DOHH2 (cell line): ENCODE measurements around the gene POFUT2.

ENCODE experiments used
- H3F3A ChIP-seq: fragments of 200-600 bp; sonication (generic), shearing (Covaris generic); 2 replicates; pipeline ENCODE4 v1.6.0; 2016; ENCODE audit warnings: antibody characterized with exemption, mild to moderate bottlenecking; ENCODE audit not compliant: control insufficient read depth, insufficient read depth
- H3K27ac ChIP-seq: fragments of 200-600 bp; sonication (generic); 2 replicates; pipeline ENCODE4 v1.5.1; 2014; ENCODE audit warnings: low read depth, mild to moderate bottlenecking, low read length, moderate library complexity
- H3K27me3 ChIP-seq: fragments of 200-600 bp; sonication (generic); 2 replicates; pipeline ENCODE4 v1.6.1; 2014; ENCODE audit warnings: mild to moderate bottlenecking, low read length, mixed read lengths; ENCODE audit not compliant: control insufficient read depth
- H3K36me3 ChIP-seq: fragments of 200-600 bp; sonication (generic); 2 replicates; pipeline ENCODE4 v1.6.1; 2014; ENCODE audit warnings: mild to moderate bottlenecking, low read length, moderate library complexity, mixed read lengths; ENCODE audit not compliant: control insufficient read depth
- H3K4me1 ChIP-seq: fragments of 200-600 bp; sonication (generic); 2 replicates; pipeline ENCODE4 v1.6.1; 2014; ENCODE audit warnings: mild to moderate bottlenecking, low read length, mixed read lengths; ENCODE audit not compliant: control insufficient read depth
- H3K4me2 ChIP-seq: fragments of 200-600 bp; sonication (generic); 2 replicates; pipeline ENCODE4 v1.6.0; 2014; ENCODE audit warnings: mild to moderate bottlenecking, low read length, moderate library complexity
- H3K4me3 ChIP-seq: fragments of 200-600 bp; sonication (generic); 2 replicates; pipeline ENCODE4 v1.5.1; 2014; ENCODE audit warnings: mild to moderate bottlenecking, low read length, mixed read lengths
- H3K79me2 ChIP-seq: fragments of 200-600 bp; sonication (generic); 2 replicates; pipeline ENCODE4 v1.6.1; 2014; ENCODE audit warnings: mild to moderate bottlenecking, low read length, mixed read lengths; ENCODE audit not compliant: control insufficient read depth
- H3K9me2 ChIP-seq: fragments of 200-600 bp; sonication (generic); replicated peaks from 2 replicates; pipeline ENCODE4 v1.6.1; 2014; ENCODE audit warnings: mild to moderate bottlenecking, low read length, mixed read lengths; ENCODE audit not compliant: control insufficient read depth
- H3K9me3 ChIP-seq: fragments of 200-600 bp; sonication (generic); 2 replicates; pipeline ENCODE4 v1.6.1; 2014; ENCODE audit warnings: antibody characterized with exemption, low read length, mixed read lengths; ENCODE audit not compliant: control insufficient read depth, insufficient read depth
- H4K20me1 ChIP-seq: fragments of 200-600 bp; sonication (generic); 2 replicates; pipeline ENCODE4 v1.6.0; 2014; ENCODE audit warnings: low read depth, mild to moderate bottlenecking, antibody characterized with exemption, low read length, moderate library complexity; ENCODE audit not compliant: control insufficient read depth, insufficient read depth
- CTCF ChIP-seq: fragments of 200-600 bp; sonication (generic); IDR thresholded peaks from one replicate; pipeline ENCODE4 v1.5.1; 2014; ENCODE audit warnings: antibody characterized with exemption, mild to moderate bottlenecking, low read depth, low read length; ENCODE audit not compliant: poor library complexity, severe bottlenecking
- EZH2phosphoT487 ChIP-seq: fragments of 200-600 bp; sonication (generic); IDR thresholded peaks from 2 replicates; pipeline ENCODE4 v1.6.1; 2017; ENCODE audit warnings: borderline replicate concordance, mild to moderate bottlenecking, antibody characterized with exemption, low read length, moderate library complexity, mixed read lengths

The POFUT2 gene

GRCh38 chr21:45283035-45283610, 4.6 kb downstream of the POFUT2 start:
- Histone ChIP-seq H3K4me2 (no peak overlapping the region), H3K4me1 (no peaks in the 10 kb centered on the region), H3F3A (no peaks in the 10 kb centered on the region), H3K27ac (no peak overlapping the region), H3K9me3 (no peaks in the 10 kb centered on the region), H3K36me3 (peaks cover 5% of the 10 kb centered on the region; the same call in 1 of the 2 replicates), H3K9me2 (no peaks in the 10 kb centered on the region), H4K20me1 (no peaks in the 10 kb centered on the region), H3K79me2 (no peaks in the 10 kb centered on the region), H3K27me3 (no peaks in the 10 kb centered on the region), H3K4me3 (no peak overlapping the region)
- TF ChIP-seq CTCF (no peak), EZH2phosphoT487 (no peak)

GRCh38 chr21:45282283-45283034, 5.2 kb downstream of the POFUT2 start:
- no peak for TF ChIP-seq EZH2phosphoT487
- TF ChIP-seq CTCF, result no peak
- no peak overlapping the region for H3K27ac ChIP-seq
- no peaks in the 10 kb centered on the region for H3K79me2 ChIP-seq
- no peaks in the 10 kb centered on the region for H3K27me3 ChIP-seq
- H3K36me3 ChIP-seq, result peaks cover 5% of the 10 kb centered on the region; the same call in 1 of the 2 replicates
- H3F3A ChIP-seq, result no peaks in the 10 kb centered on the region
- H3K9me2 ChIP-seq, result no peaks in the 10 kb centered on the region
- no peak overlapping the region for H3K4me2 ChIP-seq
- no peaks in the 10 kb centered on the region for H4K20me1 ChIP-seq
- H3K4me1 ChIP-seq, result no peaks in the 10 kb centered on the region
- H3K4me3 ChIP-seq, result no peak overlapping the region
- no peaks in the 10 kb centered on the region for H3K9me3 ChIP-seq

- no peaks in the 10 kb centered on the region for H4K20me1 ChIP-seq
- H3K4me1 ChIP-seq, result no peaks in the 10 kb centered on the region
- no peaks in the 10 kb centered on the region for H3K9me2 ChIP-seq
- TF ChIP-seq CTCF (no peak), EZH2phosphoT487 (no peak)
- H3K27ac ChIP-seq, result no peak overlapping the region
- peaks cover 5% of the 10 kb centered on the region; the same call in 1 of the 2 replicates for H3K36me3 ChIP-seq
- no peaks in the 10 kb centered on the region for H3K79me2 ChIP-seq
- H3K27me3 ChIP-seq, result no peaks in the 10 kb centered on the region
- H3F3A ChIP-seq, result no peaks in the 10 kb centered on the region
- H3K4me3 ChIP-seq, result no peak overlapping the region
- H3K9me3 ChIP-seq, result no peaks in the 10 kb centered on the region
- no peak overlapping the region for H3K4me2 ChIP-seq
These were observed 6.0 kb downstream of the POFUT2 start for GRCh38 chr21:45281411-45282282.
